ENCODE measurements around the gene KRT7.
A peak's percentile ranks its signal among the peaks of the same experiment; 100 is the strongest.

Gene KRT7

DNA sequence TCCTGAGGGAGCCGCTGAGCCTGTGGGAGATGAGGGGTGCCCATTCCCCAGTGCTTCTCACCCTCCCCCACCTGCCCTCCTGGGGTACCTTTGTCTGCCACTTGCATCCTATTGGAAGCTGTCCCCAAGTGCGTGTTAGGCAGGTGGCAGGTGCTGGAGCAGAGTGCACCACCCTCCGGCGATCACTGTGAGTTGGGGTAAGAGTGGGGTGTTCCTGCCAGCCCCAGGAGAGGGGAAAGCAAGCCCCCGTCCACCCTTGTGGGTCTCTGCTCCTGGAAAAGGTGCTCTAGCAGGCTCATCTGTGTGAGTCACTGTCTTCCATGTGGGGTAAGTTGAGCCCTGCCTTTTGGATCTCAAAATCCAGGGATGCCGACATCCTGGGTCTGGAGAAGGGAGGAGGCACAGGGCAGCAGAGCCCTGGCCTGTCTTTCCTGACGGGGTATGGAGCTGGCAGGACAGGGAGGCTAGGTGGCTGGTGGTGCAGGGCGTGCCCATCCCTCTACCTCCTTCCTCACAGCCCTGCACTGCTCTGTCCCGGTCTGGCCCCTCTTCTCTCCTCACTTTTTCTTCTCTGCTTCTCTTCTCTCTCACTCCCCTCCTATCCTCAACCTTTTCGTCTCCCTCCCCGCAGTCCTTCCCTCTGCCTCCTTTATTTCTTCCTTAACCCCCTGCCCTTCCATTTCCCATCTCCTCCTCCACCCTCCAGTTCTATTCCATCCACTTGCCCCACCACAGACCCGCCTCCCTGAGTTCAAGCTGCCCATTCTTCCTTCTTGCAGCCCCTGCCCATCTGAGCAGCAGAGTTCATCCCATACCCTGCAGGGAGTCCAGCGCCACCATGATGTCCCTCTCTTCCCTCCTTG lies 20.1 kb upstream of the KRT7 start:
- no peak for FAIRE-seq

DNA sequence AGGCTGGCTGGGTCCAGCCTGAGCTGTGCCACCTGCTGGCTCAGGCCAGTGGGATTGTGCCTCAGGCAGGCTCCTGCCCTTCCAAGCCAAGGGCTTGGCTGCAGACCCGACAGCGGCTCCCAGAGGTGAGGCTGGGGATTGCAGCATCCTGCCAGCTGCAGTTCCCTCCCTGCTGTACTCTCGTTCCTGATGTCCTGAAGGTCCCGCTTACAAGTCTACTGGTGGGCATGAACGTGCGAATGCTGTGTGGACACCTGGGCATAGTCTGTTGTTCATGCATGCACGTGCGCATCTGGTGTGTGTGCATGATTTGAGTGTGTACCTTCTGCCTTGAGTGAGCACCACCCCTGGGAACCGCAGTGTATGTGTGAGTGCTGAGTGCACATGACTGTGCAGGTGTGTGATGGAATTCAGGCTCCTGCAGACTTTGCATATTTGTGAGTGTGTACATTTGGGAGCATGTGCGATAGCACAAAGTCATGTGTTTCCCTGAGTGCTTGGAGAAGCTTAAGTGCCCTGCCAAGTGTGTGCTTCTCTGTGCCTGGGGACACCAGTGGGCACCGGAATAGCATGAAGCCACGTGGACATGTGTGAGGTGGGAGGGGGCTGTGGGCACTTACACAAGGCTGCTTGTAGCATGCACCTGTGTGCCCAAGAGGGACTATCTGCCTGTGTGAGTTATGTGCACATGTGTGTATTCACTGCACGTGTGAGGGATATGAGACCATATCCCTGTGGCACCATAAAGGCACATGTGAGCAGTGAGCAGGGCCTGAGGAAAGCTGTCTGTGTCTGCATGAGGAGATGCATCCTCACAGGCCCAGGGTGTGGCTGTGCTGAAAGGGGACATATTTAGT lies 19.3 kb upstream of the KRT7 start:
- FAIRE-seq: no peak

DNA sequence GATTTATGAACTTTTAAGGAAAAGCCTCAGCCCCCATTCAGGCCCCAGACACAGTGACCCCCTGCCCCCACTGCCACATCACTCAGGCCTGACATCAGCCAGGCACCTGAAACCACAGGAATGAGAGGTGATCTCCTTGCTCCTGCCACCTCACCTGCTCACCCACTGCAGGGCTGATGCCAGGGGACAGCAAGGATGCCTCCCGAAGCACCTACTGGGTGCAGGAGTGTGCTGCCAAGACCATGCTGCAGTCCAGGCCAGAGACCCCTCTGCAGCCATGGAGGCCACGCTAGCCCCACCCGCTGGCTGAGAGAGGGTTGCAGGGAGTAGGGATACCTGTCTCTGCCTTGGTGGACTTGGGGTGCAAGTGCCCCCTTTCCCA lies 18.6 kb upstream of the KRT7 start:
- FAIRE-seq: no peak

DNA sequence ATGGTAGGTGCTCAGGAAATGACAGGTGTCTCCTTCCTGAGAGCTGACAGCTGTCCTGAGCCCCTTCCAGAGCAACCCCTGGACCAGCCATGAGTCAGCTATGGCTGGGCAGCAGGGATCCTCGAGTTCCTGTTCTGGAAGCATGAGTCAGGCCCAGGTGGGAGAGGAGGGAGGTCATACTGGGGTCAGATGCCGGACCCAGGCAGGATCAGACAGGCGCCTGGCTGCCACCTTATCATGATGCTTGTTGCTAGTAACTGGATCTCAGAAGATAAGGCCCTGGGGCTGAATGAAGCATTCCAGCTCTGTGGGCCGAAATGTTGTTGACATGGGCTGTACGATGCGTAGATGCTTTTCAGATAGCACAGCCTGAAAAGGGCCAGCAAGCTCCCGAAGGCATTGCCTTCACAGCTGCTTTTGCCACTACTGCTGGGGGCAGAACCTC lies 17.4 kb upstream of the KRT7 start:
- FAIRE-seq: no peak

DNA sequence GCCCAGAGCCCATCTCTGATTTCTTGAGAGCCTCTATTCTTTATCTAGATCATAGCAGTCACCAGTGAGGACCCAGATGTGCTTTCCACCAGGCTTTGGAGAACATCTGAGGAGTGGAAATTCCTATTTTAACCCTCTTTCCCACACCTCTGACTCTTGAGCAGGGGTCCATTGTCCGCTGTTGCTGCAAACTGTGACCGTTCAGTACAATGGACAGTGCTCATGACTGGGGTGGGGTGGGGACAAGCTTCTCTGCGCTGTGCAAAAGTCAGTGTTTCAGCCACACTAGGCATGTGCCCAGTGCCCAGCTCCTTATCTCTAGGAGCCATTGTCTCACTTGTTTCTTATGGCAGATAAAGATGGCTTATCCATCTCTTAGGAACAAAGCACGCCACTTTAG lies 16.9 kb upstream of the KRT7 start:
- no peak for FAIRE-seq

DNA sequence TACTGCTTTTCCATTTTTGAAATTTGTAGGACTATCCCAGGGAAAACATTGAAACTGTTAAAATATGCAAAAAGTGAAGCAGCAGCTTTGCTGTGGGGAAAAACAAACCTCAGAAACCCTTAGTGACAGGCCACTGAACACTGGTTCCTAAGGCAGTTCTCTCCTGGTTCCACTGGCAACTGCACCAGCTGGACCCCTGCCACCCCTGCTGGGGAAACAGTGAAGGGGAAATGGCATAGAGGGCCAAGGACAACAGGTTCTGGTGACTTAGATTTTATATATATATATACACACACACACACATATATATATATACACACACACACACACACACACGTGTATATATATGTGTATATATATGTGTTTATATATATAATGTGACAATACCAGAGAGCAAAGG lies 16.2 kb upstream of the KRT7 start:
- FAIRE-seq: no peak

DNA sequence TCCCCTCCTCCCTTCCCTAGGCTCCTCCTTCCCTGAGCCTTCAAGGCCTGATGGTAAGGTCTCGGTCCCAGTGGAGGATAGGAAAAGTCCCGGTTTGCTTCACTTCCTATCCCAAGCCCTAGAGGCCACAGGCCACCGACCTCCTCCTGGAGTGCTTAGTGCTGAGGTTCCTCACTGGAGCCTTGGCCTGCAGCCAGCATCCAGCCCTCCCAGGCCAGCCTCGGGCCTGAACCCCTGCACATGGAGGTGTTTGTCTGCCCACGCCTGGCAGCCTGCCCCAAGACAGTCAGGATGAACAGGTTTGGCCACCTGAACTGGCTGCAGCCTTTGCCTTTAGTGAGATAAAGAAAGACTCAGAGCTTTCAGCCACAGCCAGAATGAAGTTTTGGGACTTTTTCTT lies 15.8 kb upstream of the KRT7 start:
- no peak for FAIRE-seq

DNA sequence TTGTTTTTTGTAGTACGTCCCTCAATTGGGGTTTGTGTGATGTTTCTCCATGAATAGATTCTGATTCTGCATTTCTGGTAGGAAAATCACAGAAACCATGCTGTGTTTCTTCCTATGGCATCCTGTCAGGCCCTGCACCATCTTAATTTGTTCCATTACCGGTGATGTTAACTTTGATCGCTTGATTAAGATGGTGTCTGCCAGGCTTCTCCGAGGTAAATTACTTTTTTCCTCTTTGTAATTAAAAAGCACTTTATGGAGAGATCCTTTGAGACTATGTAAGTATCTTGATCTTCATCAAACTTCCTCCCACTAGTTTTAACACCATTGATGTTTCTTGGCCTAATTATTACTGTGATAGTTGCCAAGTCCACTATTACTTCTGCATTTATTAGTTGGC lies 15.0 kb upstream of the KRT7 start:
- FAIRE-seq: no peak

DNA sequence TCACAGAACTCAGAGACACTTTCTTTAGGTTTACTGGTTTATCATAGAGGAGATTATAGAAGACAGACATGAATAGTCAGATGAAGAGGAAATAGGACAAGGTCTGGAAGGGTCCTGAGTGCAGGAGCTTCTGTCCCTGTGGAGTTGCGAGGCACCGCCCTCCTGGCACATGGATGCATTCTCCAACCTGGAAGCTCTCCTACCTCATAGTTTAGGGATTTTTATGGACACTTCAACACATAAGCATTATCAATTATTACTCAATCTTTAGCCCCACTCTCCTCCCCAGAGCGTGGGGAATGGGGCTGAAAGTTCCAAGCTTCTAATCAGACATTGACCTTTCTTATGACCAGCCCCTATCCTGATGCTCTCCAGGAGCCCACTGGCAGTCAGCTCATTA lies 12.6 kb upstream of the KRT7 start:
- no peak for FAIRE-seq

DNA sequence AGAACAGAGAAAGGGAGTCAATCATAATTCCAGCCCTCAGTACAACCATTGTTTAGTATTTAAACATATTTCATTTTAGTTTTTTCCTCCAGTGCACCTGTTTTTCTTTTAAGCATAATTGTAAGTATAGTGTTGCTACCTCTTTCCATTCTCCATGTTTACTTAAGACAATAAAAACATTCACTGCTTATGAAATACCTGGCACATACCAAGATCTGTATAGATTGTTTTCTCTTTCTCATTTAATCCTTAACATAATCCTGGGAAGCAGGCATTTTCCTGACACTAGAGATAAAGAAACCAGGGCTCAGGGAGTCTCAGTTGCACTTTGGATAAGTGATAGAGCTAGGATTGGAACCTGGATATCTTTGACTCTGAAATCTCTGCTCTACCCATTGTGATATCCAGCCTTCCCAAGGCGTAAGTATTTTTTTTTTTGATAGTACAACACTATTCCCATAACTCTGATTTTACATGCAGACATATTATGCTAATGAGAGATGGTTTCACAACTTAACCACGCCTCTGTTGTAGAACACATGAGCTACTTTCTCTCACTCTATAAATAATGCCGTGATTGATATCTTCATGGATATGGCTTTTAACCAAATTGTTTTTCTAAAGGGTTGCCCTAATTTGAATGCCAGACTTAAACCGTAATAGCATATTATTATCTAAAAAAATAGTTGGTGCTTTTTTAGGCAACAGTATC lies 11.8 kb upstream of the KRT7 start:
- no peak for FAIRE-seq

DNA sequence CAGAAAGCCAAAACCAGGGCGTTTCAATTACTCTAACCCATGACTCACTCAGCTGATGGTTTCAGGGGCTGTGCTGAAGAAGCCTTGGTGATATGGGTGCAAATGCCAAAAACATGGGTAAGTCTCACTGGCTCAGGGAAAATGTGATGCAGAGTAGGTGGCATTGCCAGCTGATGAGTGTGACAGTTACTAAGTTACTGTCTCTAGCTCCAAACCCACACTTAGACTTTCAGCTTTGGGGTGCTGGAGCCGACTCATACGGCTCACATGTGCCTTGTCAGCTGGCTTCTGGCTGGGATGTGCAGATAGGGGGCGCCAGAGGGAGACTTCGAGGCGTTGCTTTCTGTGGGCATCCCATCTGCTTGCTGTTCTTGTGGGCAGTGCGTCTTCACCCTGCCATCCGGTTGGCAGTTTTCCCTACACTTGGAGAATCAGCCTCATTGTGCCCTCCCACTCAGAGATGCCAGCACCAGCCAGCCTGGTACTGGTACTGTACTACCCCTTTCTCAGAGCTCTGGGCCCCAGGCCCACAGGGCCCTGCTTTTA lies 11.1 kb upstream of the KRT7 start:
- FAIRE-seq: no peak

DNA sequence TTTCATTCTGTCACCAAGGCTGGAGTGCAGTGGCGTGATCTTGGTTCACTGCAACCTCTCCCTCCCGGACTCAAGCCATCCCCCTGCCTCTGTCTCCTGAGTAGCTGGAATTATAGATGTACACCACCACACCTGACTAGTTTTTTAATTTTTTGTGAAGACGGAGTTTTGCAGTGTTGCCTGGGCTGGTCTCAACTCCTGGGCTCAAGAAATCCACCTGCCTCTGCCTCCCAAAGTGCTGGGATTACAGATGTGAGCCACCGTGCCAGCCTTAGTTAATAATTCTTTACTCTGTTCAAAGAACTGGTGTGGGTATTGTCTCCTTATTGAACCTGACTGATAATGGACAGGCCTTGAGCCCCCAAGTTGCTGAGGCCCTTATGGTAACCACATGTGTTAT lies 10.4 kb upstream of the KRT7 start:
- no peak for FAIRE-seq

DNA sequence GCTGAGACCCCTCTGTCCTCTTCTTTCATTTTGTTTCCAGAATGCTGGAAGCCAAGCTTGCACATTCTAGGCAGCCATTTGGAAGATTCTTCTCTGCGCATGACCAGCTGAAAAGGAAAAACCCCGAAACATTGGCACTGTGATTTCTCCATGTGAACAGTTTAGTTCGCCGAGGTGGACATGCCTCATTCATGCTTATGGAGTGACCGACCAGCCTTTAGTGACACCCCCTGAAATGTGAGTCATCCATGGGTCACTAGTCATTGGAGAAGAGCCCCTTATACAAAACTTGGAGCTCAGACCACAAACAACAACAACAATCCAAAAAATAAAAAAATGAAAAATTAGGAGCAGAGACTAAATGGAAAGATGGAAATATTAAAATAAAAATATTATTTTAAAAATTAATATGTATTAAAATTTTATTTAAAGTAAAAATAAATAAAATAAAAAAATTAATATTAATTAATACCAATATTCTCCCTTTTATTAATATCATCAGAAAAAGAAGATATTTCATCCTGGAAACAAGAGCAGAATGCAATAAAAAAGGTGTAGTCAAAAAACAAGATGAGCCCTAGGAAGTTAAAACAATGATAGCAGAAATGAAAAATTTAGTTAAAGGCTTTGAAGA lies 9.5 kb upstream of the KRT7 start:
- FAIRE-seq: peak; percentile 91

DNA sequence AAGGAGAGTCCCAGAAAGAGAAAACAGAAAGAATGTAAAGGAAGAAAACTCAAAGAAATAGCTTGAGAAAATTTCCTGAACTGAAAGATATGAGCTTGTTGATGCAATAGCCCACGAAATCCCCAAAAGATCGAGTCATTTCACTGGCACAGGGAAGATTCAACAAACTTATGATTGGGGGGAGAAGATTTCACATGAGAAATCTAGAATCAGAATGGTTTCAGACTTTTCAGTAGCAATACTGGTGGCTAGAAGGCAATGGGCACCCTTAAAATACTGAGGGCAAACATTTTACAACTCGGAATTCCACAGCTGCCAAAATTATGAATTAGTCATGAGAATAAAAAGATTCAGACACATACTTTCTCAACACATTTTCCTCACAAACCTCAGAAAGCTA lies 8.9 kb upstream of the KRT7 start:
- no peak for FAIRE-seq

DNA sequence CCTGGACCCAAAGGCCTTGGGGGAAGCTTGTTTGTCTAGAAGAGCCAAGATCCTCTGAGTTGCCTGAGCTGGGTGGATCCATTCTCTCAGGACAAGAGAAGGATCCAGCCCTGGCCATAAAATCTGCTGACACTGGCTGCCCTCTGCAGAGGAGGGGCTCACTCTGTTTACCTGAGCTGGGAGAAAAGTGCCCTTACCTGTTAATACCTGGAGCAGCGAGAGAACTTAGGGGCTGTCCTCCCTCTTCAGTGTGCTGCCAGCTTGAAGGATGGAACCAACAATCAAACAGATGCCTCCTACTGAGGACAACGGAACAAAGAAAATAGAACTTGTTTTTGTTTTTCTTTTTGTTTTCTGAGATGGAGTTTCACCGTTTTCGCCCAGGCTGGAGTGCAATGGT lies 7.3 kb upstream of the KRT7 start:
- FAIRE-seq: no peak

DNA sequence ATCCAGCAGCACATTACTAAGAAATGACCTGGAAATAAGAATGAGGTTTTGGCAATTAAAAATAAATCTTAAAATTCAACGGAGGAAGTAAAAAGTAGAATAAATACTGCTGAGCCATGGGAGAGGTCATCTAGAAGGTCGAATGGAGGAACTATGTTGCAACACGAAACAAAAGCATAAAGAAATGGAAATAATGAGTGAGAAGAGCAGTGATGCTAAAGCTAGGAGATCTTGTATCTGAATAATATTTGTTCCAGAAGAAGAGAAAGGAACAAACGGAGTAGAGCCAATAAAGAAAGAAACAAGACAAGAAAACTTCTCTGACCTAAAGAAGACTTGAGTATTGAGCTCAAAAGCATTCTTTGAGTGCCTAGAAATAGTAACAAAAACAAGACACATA lies 6.6 kb upstream of the KRT7 start:
- no peak for FAIRE-seq

DNA sequence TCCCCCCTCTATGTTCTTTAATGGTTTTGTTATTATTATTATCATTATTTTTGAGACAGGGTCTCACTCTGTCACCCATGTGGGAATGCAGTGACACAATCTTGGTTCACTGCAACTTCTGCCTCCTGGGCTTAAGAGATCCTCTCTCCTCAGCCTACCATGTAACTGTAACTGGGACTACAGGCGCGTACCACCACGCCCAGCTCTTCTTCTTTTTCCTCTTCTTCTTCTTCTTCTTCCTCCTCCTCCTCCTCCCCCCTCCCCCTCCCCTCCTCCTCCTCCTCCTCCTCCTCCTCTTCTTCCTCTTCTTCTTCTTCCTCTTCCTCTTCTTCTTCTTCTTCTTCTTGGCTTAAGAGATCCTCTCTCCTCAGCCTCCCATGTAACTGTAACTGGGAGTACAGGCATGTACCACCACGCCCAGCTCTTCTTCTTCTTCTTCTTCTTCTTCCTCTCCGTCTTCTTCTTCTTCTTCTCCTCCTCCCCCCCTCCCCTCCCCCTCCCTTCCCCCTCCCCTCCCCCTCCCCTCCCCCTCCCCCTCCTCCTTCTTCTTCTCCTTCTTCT lies 5.4 kb upstream of the KRT7 start:
- no peak for FAIRE-seq

DNA sequence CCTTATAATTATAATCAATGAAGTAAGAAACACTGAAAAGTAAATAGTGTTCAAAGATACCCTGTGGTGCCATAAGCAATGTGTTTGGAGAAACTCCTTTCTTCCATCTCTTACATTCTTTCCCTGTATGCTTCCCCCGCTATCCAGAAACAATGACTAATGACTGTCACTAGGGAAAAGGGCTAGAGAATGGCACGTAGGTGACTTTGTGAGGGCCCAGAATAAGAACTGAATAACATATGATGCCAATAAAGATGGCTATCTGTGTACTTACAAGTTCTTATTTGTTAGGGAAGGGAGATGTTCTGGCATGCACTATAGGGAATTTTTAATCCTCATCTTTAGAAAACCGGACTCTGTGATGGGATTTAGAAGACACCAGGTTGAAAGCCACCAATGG lies 4.7 kb upstream of the KRT7 start:
- no peak for FAIRE-seq

DNA sequence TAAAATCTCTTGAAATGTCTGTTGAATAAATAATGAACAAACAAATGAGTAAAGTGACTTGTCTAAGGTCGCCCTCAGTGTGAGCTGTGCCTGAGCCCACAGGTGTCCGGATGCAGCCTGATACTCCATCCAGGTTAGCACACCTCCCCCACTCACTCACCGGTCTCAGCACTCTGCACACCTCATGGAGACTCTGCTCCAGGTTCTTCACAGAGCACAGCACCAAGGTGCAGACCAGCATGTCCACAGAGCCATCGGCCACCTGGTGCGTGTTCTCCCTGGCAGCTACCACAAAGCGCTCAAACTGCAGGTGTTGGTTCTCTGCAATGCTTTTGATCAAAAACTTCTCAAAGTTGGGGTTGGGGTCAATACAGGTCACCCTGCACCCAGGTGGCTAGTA lies 4.1 kb upstream of the KRT7 start:
- no peak for FAIRE-seq

DNA sequence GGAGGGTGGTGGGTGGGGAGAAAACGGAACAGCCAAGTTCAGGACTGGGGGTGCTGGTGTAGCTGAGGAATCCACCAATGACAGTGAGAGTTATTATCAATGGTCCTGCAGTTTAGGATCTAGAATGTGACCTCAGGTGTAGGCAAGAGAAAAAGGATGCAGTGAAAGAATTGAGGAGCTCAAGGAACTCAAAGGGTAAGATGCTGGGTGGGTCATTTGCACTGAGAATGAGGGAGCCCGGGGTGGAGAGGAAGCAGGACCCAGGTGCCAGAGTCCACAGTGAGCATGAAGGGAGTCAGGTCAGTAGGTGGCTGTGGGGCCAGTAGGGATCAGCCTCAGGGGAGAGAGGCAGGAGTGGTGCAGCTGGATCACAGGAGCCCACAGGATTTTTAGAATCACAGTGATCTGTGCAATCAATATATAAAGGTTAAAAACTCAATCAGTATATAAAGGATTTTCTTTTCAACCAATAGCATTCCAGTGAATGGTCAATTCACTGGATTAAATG lies 3.2 kb upstream of the KRT7 start:
- FAIRE-seq: no peak

DNA sequence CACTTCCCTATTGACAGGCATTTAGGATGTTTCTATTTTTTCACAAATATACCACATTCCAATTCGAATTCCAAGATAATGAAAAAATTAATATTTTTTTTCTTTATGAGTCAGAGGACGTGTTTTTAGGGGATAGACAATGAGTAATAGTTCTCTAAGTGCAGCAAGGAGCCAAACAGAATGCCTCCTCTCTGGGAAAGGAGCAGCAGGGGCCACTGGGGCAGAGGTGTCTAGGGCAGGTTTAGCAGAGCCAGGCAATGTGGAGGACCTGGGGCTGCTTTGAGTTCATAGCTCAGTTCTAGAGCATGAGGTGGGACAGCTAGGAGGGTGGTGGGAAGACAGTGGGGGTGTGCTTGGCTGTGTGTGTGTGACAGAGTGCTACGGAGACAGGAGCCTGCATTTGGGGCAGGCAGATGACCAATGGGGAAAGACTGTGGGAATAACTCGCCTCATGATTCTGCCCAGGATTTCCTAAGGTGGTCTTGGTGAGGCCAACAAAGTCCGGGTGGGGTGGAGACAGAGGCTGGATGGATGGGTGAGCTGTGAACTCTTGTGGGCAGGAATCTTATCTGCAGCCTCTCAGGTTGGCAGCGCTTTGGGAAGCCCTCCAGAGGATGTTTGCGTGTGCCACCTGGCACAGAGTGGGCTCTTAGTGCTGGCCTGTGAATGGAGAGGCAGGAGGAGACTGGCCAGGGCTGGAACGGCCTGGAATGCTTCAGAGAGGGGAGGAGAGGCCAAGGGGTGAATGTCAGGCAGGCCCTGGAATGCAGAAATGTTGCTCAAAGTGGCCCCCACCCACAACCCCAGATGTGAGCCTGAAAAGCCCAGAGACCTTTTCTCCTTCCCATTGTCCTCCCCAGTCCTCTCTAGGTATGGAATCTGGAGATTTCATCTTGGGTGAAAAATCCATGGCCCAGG lies 2.4 kb upstream of the KRT7 start:
- FAIRE-seq: no peak
